HTR-8/SVneo (cell line): ENCODE measurements around the gene CORO2A.

ENCODE experiments used
- DNase-seq: peaks from one replicate; pipeline ENCODE4 v3.0.0; 2011; ENCODE audit warnings: low spot score, mixed read lengths; ENCODE audit not compliant: insufficient read length
- FAIRE-seq: peaks from 2 replicates; lab custom pipeline; 2011; peaks lifted over from hg19 to GRCh38; lab: Jason Lieb, UNC

The CORO2A gene

DNA sequence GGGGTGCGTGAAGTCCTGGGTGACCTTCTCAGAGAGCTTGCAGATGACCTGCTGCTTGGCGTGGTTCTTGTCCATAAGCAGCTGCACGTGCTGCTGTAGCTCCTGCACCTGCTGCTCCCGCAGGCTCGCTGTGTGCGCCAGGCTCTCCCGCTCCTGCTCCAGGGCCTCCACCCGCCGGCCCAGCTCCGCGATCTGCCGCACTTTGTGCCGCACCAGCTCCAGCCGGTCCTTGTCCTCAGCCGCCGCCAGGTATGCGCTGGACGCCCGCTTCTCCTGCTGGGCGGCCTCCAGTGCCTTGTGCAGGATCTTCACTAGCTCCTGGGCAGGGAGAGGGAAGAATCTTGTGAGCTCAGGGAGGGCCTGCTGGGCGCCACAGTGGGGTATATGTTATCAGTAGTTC, 28.5 kb upstream of the CORO2A start:
- FAIRE-seq (no peak), DNase-seq (no peak)

DNA sequence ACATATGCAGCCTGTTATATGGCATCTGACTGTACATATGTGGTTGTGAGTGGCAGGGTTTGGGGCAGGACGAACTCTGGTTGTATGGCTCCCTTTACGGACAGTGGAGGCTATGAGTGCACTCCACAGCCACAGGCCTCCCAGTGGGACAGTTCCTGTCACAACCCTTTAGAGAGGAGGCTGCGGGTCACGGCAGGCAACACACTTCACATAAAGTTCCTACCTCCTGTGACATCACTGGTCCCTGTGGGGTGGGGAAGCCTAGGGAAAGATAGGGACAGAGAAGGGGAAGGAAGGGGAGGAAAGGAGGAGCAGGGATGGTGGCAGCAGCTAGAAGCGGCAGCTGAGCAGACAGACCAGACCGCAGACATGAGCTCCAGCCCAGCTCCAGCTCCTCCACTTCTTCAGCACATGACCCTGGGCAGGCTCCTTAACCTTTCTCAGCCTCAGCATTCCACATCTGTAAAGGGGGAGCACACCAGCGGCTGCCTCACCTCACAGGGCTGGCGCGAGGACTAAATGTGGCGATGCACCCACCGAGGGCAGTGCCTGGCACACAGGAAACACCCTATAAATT, 27.4 kb upstream of the CORO2A start:
- DNase-seq: no peak
- FAIRE-seq: no peak

- no peak for FAIRE-seq
These were observed 26.9 kb upstream of the CORO2A start for GRCh38 chr9:98219364-98219716.

DNA sequence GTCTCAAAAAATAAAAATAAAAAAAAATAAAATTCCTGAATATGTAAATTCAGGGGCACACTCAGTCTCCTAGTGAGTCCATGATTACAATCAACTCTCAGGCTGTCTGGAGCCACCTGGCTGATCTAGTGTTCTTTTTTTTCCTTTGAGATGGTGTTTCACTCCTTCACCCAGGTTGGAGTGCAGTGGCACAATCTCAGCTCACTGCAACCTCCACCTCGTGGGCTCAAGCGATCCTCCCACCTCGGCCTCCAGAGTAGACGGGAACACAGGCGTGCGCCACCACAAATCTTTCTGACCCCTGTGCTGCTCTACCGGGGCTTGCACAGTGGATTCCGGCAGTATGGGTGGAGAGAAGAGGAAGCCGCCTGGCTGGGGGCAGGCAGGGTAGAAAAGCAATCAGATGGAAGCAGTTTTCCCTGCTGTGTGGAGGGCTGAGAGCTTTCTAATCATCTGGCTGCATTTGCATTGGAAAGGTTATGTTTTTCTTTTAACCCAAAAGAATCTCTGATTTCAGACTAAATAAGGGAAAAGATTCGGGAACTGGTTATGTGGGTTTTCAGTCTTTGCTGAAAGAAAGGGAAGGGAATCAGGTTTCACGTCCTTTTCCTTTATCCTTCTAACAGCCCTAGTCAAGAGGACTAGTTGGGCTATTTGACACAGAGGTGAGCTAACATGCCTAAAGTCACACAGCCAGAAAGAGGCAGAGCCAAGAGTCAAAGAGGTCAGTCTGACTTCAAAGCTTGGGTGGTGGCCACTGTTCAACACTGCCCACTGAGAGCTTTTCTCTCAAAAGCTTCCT, 26.3 kb upstream of the CORO2A start:
- DNase-seq (no peak), FAIRE-seq (no peak)

More at GRCh38 chr9:98219364-98219716, 26.9 kb upstream of the CORO2A start:
- no peak for DNase-seq

- FAIRE-seq (no peak), DNase-seq (no peak)
These were observed 24.8 kb upstream of the CORO2A start for GRCh38 chr9:98217255-98217654.

DNA sequence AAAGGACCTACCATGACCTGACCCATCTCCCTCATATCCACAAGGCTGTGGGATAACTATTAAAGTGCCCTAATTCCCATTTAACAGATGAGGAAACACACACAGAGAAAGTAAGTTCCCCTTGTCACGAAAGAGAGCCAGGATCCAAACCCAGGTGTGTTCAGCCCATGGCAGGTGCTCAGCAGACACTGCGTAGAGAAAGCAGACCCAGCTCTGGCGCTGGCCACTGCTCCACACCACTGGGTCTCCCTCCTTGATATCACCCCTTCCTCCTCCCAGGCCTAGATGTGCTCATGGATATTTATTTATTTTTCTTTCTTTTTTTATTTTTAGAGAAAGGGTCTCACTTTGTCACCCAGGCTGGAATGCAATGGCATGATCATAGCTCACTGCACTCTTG, 24.0 kb upstream of the CORO2A start:
- DNase-seq (no peak), FAIRE-seq (no peak)

DNA sequence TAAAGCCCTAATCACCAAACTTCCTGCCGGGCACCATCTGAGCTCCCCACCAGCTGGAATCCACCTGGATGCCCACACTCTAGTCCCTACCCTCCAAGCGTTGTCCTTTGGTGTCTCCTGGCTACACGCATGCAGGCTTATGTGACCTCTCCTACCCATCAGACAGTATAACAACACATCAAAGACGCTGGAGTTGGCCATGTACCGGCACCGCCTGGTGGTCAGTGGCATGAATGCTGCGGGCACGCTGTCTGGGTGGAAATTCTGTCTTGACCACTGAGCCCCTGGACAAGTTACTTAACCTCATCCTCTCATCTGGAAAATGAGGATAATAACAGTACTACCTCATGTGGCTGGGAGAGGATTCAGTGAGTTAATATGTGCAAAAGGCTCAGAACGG, 23.4 kb upstream of the CORO2A start:
- DNase-seq: no peak
- no peak for FAIRE-seq

DNA sequence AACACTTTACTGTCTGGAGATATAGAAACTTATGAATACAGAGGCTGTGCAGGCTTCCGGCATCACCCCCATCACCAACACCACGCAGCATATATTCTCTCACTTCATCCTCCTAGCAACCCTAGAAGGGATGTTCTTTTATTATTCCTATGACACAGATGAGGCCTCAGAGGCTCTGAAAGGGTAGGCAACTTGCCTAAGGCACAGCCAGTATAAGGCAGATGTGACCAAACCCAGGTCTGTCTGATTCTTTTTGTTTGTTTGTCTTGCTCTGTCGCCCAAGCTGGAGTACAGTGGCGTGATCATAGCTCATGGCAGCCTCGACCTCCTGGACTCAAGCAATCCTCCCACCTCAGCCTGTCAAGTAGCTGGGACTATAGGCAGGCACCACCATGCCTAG, 22.8 kb upstream of the CORO2A start:
- FAIRE-seq: no peak
- DNase-seq: no peak

DNA sequence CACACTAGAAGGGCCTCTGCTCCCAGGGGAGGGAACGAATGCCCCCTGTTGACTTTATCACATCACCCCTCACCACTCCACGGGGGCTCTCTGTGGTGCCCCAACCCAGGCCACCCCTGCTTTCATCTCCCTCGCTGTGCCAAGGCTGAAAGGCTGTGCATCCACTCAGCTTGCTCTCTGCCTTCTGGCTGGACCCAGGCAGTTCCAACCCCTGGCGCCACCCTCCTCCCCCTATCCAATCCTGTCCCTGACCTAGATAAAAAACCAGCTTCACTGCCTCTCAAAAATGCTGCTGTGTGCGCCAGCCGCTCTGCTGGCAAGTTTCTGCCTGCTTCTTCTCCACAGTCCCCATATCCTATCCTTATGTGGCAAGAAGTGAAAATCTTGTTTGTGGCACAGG, 22.4 kb upstream of the CORO2A start:
- FAIRE-seq (no peak), DNase-seq (no peak)

DNA sequence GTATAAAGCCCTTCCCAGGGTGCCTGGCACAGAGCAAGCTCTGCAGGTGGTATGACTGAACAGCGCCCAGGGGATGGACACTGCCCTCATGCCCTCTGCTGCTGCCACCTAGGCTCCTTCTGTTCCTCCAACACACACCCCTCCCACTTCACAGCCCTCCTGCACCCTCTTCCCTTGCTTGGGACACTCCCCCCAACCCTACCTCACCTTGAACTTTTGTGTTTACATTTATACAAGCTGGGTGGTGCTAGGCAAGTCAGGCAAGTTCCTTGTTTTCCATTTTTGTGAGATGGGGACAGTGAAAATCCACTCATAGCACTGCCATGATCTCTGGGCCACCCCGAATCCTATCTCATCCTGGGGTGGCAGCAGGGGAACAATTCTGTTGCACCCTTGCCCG, 18.8 kb upstream of the CORO2A start:
- DNase-seq (no peak), FAIRE-seq (no peak)

DNA sequence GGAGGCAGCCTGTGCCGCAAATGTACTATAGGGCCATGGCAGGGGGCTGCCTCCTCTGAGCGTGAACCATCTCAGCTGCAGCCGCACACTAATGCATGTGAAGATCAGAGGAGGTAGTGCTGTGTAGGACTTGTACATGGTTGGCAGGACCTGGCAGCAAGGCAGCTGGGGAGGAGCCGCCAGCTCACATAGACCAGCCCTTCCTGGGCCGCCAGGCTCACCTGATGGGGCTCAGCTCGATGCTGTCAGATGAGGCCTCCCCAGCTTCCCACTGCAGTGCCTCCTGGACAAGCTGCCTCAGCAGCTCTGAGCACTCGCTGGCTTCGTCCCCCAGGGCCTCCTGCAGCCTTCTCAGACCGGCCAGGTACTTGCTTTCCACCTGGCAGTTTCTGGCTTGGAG, 18.0 kb upstream of the CORO2A start:
- FAIRE-seq: no peak
- DNase-seq: no peak

GRCh38 chr9:98209530-98209929, 17.1 kb upstream of the CORO2A start:
- no peak for FAIRE-seq
- DNase-seq: no peak

DNA sequence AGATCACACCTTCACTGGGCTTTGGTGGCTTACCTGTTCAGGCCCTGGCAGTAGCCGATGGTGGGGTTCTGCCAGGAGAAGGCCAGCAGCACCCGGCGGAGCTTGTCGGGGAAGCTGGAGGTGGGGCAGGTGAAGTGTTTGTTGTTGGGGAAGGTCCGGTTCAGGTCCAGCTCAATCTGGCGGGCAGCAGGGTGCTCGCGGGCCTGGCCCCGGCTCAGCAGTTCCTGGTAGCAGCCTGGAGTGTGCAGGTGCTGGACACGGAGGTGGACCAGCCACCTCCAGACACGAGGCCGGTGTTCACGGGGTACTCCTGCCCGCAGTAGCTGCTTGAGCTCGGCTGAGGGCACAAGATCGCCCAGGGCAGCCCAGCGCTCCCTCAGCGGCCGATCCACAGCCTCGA, 16.2 kb upstream of the CORO2A start:
- DNase-seq (no peak), FAIRE-seq (no peak)

GRCh38 chr9:98207606-98208005, 15.2 kb upstream of the CORO2A start:
- FAIRE-seq: no peak

GRCh38 chr9:98206754-98207153, 14.3 kb upstream of the CORO2A start:
- FAIRE-seq (no peak), DNase-seq (no peak)

More at GRCh38 chr9:98207606-98208005, 15.2 kb upstream of the CORO2A start:
- no peak for DNase-seq

GRCh38 chr9:98204692-98205091, 12.3 kb upstream of the CORO2A start:
- FAIRE-seq (no peak), DNase-seq (no peak)

DNA sequence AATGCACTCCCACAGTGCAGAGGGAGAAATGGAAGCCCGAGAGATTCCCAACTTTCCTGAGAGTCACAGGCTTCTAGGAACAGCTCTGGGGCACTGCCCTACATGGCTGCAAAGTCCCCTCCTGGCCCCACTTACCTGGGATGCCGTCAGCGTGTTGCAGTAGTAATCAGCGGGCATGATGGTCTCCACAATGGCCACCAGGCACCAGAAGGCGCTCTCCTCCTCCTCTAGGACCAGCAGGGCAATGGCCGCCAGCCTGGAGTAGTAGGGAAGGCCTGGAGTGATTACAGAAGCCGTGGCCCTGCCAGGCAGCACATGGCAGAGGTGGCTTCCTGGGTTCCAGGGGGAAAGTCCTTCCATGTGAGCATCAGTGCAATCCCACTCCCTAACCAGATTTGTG, 10.7 kb upstream of the CORO2A start:
- DNase-seq (no peak), FAIRE-seq (no peak)

GRCh38 chr9:98202252-98202651, 9.8 kb upstream of the CORO2A start:
- DNase-seq (no peak), FAIRE-seq (no peak)

DNA sequence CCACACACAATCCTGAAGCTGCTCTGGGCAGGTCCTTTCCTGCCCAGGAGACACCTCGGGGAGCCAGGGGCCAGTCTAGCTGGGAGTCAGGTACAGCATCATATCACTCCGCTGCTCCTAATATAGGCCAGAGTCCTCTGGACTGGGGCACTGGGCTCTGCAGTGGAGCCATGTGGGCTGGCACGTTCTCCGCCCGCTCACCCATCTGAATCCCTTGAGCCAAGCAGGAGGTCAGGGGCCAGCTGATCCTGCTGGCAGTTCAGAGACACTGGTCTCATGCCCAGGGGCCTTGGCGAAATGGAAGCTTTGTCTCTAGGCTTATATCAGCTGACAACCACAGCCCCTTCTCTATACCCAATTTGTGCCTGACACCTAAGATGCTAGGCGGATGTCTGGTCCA, 9.3 kb upstream of the CORO2A start:
- DNase-seq (no peak), FAIRE-seq (no peak)

DNA sequence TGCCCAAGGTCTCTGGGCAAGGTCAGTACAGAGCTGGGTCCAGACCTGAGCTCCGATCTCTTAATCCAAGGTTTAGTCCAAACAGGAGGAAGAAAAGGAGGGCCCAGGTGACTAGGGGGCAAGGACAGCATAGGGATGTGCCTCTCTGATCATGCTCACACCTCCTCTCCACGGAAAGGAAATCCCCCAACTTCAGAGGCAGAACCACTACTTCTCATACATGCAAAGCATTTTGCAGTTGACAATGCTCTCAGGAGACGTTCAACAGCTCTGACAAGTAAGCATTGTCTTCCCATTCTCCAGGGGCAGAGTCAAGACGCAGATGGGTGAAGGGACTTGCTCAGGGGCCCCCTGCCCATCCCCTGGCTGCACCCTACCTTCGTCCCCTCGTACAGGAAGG, 8.7 kb upstream of the CORO2A start:
- DNase-seq (no peak), FAIRE-seq (no peak)

DNA sequence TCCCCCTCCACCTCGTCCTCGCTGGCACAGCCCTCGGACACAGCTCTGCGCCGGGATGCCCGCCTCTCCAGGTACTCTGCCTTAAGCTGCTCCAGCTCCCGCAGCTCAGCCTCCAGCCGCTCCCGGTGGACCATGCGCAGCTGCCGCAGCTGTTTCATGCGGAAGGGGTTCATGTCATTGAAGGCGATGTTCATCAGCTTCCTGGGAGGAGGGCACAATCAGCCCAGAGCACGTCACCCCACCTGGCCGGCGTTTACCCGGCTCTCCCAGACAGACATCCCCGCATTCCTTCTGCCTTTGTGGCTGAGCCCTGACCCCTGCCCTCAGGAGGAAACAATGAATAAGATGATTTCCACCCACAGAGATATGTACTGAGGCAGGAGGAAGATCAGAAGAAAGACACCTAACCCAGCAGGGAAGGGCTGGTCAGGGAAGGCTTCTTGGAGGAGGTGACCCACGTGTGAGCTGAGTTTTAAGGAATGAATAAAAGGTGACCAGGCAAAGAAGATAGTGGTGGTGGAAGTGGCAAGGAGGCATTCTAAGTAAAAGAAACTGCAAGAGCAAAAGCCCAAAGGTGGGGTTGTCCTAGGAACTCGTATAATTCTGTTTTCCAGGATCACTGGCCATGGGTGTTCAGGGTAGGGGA, 7.1 kb upstream of the CORO2A start:
- DNase-seq (no peak), FAIRE-seq (no peak)

GRCh38 chr9:98195671-98196070, 3.2 kb upstream of the CORO2A start:
- FAIRE-seq (no peak), DNase-seq (no peak)
